Measurements from ENCODE around the gene RAD51.

The RAD51 gene

DNA sequence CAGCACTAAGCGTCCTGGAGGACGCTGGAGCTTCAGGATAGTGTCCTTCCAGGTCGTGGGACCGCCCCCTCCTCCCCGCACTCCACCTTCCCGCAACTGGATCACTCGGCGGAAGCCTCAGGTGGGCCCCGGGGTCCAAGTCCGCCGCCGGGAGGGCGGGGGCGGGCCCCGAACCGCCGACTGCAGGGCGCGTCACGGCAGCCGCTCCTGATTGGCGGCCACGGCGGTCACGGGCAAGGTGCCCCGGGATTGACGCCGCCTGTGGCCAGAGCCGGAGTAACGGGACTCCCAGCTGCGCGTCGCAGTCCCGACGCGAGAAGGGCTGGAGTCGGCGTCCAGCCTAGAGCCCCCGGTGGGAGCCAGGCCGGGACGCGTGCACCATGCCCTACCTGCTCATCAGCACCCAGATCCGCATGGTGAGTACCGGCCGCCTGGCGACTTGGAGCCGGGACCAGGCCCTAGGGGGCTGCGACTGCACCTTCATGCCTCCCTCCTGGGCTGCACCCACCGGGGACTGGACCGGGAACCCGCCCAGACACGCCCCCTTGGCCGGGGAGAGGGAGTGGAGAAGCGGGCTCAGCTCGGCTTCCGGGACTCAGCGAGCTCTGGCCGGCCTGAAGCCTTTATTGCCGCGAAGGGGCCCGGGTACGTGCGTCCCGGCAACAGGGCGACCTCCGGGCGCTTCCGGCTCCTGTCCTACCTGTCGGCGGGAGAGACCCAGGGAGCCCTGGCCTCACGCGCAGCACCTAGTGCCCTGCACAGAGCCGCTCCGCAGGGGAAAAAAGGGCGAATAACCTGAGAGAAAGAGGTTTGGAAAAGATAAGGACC is 69.0 kb downstream of the RAD51 start, which contains the start of gene GCHFR:
Gene GCHFR, plus strand, starts transcription at position 268 of the 828 bp plus-strand sequence. Its CDS starts 113 bp downstream, at position 381.
- H3K27ac ChIP-seq (ENCODE audit: low read depth, low read length): peak within 1 kb of the TSS; percentile 70
- no peaks in the 10 kb centered on the region for H3K36me3 ChIP-seq (ENCODE audit: insufficient read depth, low read length)
- no peak within 1 kb of the TSS for H3K9ac ChIP-seq (ENCODE audit: low read length)
- peaks cover 14% of the 10 kb centered on the region for H3K4me1 ChIP-seq (ENCODE audit: insufficient read depth, low read length)
- H3K4me3 ChIP-seq (ENCODE audit: low read depth in 1 of 2, low read length in 2 of 2): peak within 1 kb of the TSS; percentile 47 to 60
- H3K27me3 ChIP-seq (ENCODE audit: control insufficient read depth in 1 of 2, insufficient read depth in 2 of 2, low read length in 2 of 2): no peaks in the 10 kb centered on the region
- H3K9me3 ChIP-seq (ENCODE audit: low read length): no peaks in the 10 kb centered on the region

DNA sequence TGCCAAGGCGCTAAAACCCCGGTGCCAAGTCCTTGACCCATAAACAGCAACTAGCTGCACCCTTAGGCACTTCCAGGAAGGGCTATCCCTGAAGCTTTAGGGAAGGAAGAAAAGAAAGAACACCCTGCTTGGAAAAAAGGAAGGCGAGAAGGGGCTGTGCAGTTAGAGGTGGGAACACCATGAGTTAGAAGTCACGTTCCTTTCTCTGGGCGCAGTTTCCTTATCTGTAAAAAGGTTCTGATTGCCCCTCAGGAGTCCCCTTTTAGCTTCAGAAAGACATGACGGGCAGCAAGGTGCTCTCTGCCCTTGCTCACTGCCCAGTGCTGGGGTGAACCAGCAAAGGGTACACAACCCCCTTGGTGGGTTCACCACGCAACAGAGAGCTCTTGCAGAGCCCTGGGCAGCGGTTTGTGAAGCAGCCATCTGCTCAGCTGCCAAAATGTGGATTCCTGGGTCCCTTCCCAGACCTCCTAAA is 69.7 kb downstream of the RAD51 start:
- Histone ChIP-seq H3K9ac (ENCODE audit: low read length) (no peak overlapping the region), H3K27me3 (ENCODE audit: control insufficient read depth in 1 of 2, insufficient read depth in 2 of 2, low read length in 2 of 2) (no peaks in the 10 kb centered on the region), H3K27ac (ENCODE audit: low read depth, low read length) (peak overlapping the region; percentile 70), H3K4me1 (ENCODE audit: insufficient read depth, low read length) (peaks cover 16% of the 10 kb centered on the region), H3K9me3 (ENCODE audit: low read length) (no peaks in the 10 kb centered on the region), H3K36me3 (ENCODE audit: insufficient read depth, low read length) (no peaks in the 10 kb centered on the region), H3K4me3 (ENCODE audit: low read depth in 1 of 2, low read length in 2 of 2) (peak overlapping the region in 1 of 2 donors; percentile 60)

DNA sequence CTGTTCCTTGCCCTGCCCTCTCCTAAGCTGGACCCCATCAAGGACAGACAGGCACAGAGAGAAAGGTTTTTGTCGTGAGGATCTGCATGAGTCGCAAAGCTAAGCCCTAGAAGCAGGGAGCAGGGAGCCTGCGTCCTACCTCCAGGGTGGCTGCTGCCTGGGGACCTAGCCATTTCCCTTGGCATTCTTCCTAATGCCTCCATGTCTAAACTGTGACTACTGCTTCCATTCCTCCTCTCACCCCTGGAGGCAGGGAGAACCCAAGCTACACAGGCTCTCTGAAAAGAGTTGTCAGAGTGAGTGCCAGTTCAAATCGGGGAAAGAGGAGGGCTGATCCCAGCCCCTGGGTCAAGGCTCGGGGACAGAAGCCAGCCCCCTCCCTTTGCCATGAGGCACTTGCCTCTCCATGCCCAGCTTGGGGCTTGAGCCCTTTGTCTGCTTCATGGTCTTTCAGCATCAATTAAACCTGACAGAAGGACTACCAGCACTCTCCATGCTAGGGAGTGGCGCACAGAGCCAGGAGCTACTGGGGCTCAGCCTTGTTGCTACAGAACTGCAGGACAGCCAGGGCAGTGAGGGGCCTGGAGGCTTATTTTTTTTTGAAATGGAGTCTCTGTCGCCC is 71.3 kb downstream of the RAD51 start:
- Histone ChIP-seq H3K4me3 (ENCODE audit: low read depth in 1 of 2, low read length in 2 of 2) (no peak overlapping the region), H3K27ac (ENCODE audit: low read depth, low read length) (no peak overlapping the region), H3K27me3 (ENCODE audit: control insufficient read depth in 1 of 2, insufficient read depth in 2 of 2, low read length in 2 of 2) (no peaks in the 10 kb centered on the region), H3K36me3 (ENCODE audit: insufficient read depth, low read length) (peaks cover under 1% of the 10 kb centered on the region), H3K9me3 (ENCODE audit: low read length) (no peaks in the 10 kb centered on the region), H3K9ac (ENCODE audit: low read length) (no peak overlapping the region), H3K4me1 (ENCODE audit: insufficient read depth, low read length) (peaks cover 18% of the 10 kb centered on the region)

DNA sequence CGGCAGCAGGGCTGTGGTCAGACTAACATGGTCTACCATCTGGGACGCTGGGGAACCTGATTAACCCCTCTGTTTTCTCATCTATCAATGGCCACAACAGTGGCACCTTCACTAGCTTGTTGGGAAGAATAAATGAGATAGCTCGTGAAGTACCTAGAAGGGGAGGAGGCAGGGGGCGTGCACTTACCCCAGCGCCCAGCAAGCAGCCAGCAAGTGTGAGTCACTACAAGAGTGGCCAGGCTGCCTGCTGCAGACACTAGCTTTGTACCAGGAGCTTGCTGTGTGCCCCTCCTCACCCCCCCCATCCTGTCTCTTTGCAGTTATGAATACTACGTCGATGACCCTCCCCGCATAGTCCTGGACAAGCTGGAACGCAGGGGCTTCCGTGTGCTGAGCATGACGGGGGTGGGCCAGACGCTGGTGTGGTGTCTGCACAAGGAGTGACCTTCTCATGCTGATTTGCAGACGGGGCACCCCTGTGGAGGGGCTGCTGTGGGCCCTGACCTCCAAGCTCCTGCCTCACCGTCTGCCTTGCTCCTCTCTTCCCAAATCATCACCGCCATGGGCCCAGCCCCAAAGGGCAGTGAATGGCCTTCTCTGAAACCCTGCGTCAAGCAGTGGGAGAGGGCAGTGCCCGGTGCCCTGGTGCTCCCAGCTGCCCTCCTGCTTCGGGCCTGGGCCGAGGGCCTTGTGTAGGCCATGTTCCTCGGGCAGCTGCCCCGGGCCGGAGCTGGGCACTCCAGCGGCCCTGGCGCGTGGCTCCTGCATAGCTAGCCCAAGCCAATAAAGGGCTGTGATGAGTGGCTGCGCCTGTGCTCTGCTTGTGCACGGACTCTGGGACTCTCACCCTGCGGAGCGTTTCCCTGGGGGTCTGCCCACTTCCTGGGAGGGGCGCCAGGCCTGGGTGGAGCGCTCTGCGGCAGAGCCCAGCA is 72.2 kb downstream of the RAD51 start:
- H3K36me3 ChIP-seq (ENCODE audit: insufficient read depth, low read length): peaks cover 9% of the 10 kb centered on the region
- no peak overlapping the region for H3K27ac ChIP-seq (ENCODE audit: low read depth, low read length)
- no peak overlapping the region for H3K4me3 ChIP-seq (ENCODE audit: low read depth in 1 of 2, low read length in 2 of 2)
- no peaks in the 10 kb centered on the region for H3K9me3 ChIP-seq (ENCODE audit: low read length)
- no peak overlapping the region for H3K9ac ChIP-seq (ENCODE audit: low read length)
- no peaks in the 10 kb centered on the region for H3K27me3 ChIP-seq (ENCODE audit: control insufficient read depth in 1 of 2, insufficient read depth in 2 of 2, low read length in 2 of 2)
- H3K4me1 ChIP-seq (ENCODE audit: insufficient read depth, low read length): peaks cover 18% of the 10 kb centered on the region

DNA sequence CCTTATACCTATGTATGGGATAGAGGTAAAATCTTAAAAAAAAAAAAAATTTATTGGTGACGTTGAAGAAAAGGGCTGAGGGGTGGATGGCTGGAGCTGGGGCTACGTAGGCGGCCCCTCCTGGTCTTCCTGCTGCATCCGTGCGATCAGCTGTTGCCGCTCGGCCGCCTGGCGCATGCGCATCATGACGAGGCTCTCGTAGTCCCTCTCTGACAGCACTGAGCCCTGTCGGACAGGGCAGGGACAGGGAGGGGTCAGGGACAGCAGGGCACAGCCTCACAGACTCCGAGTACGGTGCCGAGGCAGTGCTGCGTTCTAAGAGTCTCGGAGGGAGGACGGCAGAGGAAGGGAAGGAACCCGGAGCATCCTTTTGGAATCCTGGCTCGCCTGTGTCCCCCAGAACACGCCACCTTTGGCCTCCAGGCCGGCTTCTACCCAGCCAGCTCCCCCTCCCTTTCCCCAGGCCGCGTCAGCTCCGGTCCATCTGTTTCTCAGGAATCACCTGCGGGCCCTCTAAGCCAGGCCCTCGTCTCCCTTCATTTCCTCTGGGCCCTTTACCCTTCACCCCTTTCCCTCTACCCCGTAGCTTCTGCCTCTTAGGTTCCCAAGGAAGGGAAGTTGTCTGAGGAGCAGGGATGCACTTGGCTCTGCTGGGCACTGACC is 73.0 kb downstream of the RAD51 start:
- Histone ChIP-seq H3K9me3 (ENCODE audit: low read length) (no peaks in the 10 kb centered on the region), H3K27me3 (ENCODE audit: control insufficient read depth in 1 of 2, insufficient read depth in 2 of 2, low read length in 2 of 2) (no peaks in the 10 kb centered on the region), H3K27ac (ENCODE audit: low read depth, low read length) (no peak overlapping the region), H3K9ac (ENCODE audit: low read length) (no peak overlapping the region), H3K4me1 (ENCODE audit: insufficient read depth, low read length) (peaks cover 17% of the 10 kb centered on the region), H3K4me3 (ENCODE audit: low read depth in 1 of 2, low read length in 2 of 2) (no peak overlapping the region), H3K36me3 (ENCODE audit: insufficient read depth, low read length) (peaks cover 15% of the 10 kb centered on the region)

DNA sequence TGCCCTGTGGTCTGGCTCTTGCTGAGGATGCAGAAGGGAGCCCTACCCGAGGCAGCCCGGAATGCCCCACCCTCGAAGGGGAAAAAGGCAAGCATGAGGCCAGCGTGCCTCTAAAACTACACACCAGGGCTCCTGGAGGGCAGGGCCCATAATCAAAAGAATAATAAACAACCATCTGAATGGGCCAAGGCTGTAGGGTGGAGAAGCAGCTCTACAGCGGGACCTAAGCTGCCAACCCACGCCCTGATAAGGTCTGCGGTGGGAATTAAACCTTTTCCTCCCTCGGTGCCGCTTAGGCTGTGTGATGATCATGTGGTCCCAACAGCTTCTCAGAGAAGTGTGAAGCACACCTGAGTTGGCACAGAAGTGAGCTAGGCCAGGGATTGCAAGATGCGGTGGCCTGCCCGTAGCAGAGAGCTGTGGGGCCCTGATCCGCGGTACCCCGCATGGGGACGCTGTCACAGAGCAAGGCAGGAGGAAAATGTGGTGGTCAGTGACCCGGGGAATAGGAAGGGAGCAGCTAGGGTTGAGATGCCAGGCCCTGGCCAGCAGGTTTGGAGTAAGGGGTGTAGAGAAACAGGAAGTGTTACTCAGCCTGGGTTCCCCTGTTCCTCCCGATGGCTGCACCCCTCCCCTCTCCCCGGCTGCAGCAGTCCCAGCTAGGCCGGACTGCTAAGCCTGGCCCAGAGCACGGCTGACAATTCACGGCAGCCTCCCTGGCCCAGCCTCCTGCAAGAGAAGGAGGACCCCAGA is 73.7 kb downstream of the RAD51 start:
- Histone ChIP-seq H3K4me1 (ENCODE audit: insufficient read depth, low read length) (peaks cover 10% of the 10 kb centered on the region), H3K4me3 (ENCODE audit: low read depth in 1 of 2, low read length in 2 of 2) (no peak overlapping the region), H3K27ac (ENCODE audit: low read depth, low read length) (no peak overlapping the region)

DNA sequence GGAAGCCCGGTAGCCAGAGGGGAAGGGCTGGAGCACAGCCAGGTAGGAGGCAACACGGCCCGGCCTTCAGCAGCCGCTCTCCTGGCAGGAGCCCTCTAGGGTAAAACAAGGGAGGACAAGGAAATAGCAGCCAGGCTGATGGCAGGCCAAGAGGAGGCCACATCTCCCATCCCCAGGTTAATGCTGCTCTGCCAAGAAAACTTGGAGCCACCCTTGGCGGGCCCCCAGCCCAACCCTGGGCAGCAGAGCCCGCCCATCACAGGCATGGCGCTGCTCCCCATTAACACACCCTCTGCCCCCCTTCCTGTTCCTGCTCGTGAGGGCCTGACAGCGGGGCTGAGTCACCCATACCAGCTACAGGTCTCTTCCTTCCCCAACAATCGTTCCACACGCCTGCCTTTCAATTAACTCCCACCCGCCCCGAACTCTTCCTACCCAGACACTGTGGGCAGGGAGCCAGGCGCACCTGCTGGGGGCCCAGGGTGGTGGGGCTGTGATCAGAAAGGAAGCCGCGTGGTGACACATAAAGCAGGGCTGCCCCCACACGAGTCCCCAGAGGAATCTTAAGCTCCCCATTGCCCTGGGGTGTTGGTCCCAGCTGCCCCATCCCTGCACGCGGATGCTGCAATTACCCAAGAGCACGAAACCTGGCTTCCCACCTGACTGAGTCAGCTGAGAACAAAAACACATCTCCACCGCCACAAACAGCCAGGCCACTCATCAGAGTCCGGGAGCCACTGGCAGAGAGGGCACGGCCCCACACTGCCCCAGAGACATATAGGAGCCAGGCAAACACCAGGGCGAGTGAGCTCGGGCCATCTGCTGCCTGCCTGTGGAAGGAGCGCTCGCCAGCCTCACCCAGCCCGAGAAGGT is 74.5 kb downstream of the RAD51 start, which contains the start of gene C15orf62:
Gene C15orf62, plus strand, starts transcription at position 707 of the 873 bp plus-strand sequence. CDS start 516 bp downstream, outside the sequence.
- Histone ChIP-seq H3K36me3 (ENCODE audit: insufficient read depth, low read length) (peaks cover 30% of the 10 kb centered on the region), H3K27ac (ENCODE audit: low read depth, low read length) (no peak within 1 kb of the TSS), H3K9me3 (ENCODE audit: low read length) (no peaks in the 10 kb centered on the region), H3K9ac (ENCODE audit: low read length) (no peak within 1 kb of the TSS), H3K4me1 (ENCODE audit: insufficient read depth, low read length) (peaks cover 8% of the 10 kb centered on the region), H3K27me3 (ENCODE audit: control insufficient read depth in 1 of 2, insufficient read depth in 2 of 2, low read length in 2 of 2) (no peaks in the 10 kb centered on the region), H3K4me3 (ENCODE audit: low read depth in 1 of 2, low read length in 2 of 2) (no peak within 1 kb of the TSS)

More for the DNA sequence above, 73.7 kb downstream of the RAD51 start:
- no peak overlapping the region for H3K9ac ChIP-seq (ENCODE audit: low read length)
- no peaks in the 10 kb centered on the region for H3K27me3 ChIP-seq (ENCODE audit: control insufficient read depth in 1 of 2, insufficient read depth in 2 of 2, low read length in 2 of 2)
- no peaks in the 10 kb centered on the region for H3K9me3 ChIP-seq (ENCODE audit: low read length)
- H3K36me3 ChIP-seq (ENCODE audit: insufficient read depth, low read length): peaks cover 22% of the 10 kb centered on the region

DNA sequence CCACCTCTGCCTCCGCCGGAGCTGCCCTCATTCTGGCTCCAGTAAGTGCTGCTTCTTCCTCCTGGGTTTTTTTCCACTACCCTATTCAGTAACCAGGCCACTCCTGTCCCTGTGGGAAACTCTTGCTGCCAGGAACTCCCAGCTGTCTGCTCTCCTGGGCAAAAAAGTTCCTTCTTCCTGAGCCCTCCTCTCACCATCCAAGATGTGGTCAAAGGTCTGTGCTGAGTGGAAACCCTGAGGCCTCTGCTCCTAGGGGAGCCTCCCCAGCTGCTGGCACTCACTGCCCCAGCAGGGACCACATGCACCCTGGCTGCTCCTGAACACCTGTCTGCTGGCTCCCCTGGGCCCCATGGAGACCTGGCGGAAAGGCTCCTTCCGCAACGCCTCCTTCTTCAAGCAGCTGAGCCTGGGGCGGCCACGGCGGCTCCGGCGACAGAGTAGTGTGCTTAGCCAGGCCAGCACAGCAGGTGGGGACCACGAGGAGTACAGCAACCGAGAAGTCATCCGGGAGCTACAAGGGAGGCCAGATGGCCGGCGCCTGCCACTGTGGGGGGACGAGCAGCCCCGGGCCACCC is 75.3 kb downstream of the RAD51 start:
- no peak overlapping the region for H3K27ac ChIP-seq (ENCODE audit: low read depth, low read length)
- no peak overlapping the region for H3K9ac ChIP-seq (ENCODE audit: low read length)

DNA sequence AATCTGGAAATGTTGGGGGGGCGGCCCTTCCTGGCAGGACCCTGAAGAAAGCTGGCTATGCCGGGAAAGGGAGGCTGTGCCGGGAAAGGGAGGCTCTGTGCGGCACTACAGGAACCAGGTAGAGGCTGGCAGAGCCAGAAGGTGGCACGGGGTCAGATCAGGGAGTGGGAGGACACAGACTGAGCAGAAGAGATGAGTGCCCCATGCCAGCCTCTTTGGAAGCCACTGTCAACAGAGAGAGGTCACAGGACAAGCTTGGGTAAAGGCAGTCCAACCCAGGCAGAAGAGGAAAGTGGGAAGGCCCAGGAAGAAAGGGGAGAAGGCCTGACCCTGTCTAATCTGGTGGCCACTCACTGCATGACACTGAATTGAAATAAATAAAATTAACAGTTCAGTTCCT is 76.3 kb downstream of the RAD51 start:
- Histone ChIP-seq H3K4me3 (ENCODE audit: low read depth in 1 of 2, low read length in 2 of 2) (no peak overlapping the region), H3K4me1 (ENCODE audit: insufficient read depth, low read length) (peaks cover 4% of the 10 kb centered on the region), H3K36me3 (ENCODE audit: insufficient read depth, low read length) (peaks cover 47% of the 10 kb centered on the region), H3K9me3 (ENCODE audit: low read length) (no peaks in the 10 kb centered on the region), H3K27ac (ENCODE audit: low read depth, low read length) (no peak overlapping the region), H3K27me3 (ENCODE audit: control insufficient read depth in 1 of 2, insufficient read depth in 2 of 2, low read length in 2 of 2) (no peaks in the 10 kb centered on the region), H3K9ac (ENCODE audit: low read length) (no peak overlapping the region)

More for the DNA sequence above, 75.3 kb downstream of the RAD51 start:
- no peaks in the 10 kb centered on the region for H3K9me3 ChIP-seq (ENCODE audit: low read length)
- H3K36me3 ChIP-seq (ENCODE audit: insufficient read depth, low read length): peaks cover 37% of the 10 kb centered on the region
- H3K4me1 ChIP-seq (ENCODE audit: insufficient read depth, low read length): peaks cover 4% of the 10 kb centered on the region
- no peak overlapping the region for H3K4me3 ChIP-seq (ENCODE audit: low read depth in 1 of 2, low read length in 2 of 2)
- H3K27me3 ChIP-seq (ENCODE audit: control insufficient read depth in 1 of 2, insufficient read depth in 2 of 2, low read length in 2 of 2): no peaks in the 10 kb centered on the region
